ENCODE measurements around the gene RABGAP1L. TPM values are rescaled to one million over a fixed set of nuclear protein-coding genes. Genes with fewer than 3 reads are reported as not detected.
"Not testable (repeated sequence)": the region's sequence is repeated elsewhere in the genome, so short reads cannot be mapped to it uniquely, and the experiment has no call there.

Gene RABGAP1L
- total RNA-seq, 1 donor from 2014 or later, result 48.8 TPM

- intact Hi-C loops (cut with micrococcal nuclease), result no loop called here
These were observed 193.7 kb downstream of the RABGAP1L start for GRCh38 chr1:174352883-174353608.

DNA sequence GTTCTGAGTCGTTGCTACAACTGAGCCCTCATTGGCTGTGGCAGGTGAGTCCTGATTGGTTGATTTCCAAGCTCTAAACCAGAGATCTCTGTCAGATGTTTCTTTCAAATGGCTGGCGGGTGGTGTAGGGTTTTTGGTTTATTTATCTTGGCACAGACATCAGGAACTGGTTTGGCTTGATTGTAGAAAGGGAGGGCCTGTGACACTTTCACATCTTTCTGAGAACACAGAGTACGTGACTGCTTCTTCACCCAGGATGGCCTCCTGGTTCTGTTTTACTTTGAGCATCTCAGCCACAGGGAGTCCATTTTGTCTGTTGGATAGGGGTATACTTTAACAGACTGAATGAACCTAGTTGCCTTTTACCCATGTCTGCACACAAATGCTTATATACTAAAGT, 199.0 kb downstream of the RABGAP1L start:
- intact Hi-C loops (cut with micrococcal nuclease), result no loop called here

DNA sequence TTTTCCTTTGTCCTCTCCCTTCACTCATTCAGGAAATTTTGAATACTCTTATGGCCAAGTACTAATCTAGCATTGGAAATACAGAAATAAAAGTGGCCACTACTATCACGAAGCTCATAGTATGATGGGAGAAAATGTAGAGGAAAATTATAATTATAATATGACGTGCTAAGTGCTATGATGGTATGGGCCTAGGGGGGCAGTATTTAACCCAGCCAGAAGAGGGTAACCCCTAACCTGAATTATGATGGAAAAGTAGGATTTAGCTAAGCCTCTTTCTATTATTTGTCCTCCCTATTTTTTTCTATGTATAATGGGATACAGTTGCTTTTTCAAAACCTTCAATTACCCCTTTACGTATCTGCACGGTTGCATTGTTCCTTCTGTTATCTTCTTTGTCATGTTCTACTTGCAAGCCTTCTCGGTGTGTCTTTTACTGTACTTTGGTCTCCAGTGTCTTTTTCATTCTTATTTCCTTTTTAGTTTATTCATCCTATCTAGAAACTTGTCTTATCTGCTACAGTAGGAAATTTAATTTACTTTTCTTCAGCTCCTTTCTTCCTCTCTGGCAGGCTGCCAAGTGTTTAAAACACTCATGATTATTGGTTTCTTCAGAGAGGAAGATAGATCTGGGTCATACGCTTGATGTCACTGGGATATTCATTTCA, 199.6 kb downstream of the RABGAP1L start:
- intact Hi-C loops (cut with micrococcal nuclease), result no loop called here

DNA sequence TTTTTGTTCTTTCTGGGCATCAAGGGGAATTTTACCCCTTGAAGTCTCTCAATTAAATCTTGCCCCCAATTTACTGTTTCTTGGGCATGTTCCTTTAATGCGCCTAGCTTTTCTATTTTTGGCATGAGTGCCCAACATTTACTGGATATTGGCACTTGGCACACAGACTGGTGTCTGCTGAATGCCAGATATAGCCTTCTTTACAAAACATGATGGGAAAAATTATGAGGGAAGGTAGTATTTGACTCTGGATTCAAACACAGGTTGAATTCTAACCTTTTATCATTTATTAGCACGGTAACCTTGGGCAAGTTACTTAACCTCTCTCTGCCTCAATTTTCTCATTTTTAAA, 200.1 kb downstream of the RABGAP1L start:
- intact Hi-C loops (cut with micrococcal nuclease), result no loop called here

- intact Hi-C loops (cut with micrococcal nuclease), result no loop called here
These were observed 205.8 kb downstream of the RABGAP1L start for GRCh38 chr1:174364996-174365736.

DNA sequence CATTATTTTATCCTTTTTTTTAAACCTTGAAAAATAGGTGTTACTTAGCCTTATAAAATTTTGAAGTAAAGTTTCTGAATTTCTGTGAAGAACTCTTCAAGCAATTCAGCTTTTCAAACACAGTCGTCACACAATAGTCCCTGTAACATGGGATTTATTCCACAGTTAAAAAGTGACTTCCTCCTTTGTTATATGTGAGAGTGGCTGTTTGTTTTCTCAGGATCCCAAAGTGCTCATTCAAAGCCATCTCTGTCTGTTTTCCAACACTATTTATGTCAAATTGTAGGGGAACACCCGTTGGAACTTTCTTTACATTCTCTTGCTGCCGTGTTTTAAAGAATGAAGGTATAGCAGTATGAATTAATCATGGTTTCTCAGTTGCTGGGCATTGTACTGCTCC, 207.6 kb downstream of the RABGAP1L start:
- intact Hi-C loops (cut with micrococcal nuclease), result no loop called here

DNA sequence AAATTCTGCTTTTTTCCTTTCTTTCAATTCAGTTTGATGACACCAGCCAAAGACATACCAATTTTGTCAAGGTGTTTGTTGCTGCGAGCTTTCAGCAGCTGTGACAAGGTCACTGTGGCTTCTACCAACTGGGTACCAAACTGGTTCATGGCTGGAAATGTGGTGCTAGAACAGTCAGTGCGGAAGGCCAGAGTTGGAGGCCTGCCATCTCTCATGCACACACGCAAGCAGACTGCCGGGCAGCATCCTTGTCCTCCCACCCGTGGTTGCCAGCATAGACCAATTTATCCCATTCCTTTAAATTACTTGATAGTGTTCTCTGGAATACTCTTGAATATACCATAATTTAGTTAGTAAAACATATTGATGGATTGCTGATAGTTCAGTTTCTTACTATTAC, 208.6 kb downstream of the RABGAP1L start:
- intact Hi-C loops (cut with micrococcal nuclease), result no loop called here

- intact Hi-C loops (cut with micrococcal nuclease), result no loop called here
These were observed 216.7 kb downstream of the RABGAP1L start for GRCh38 chr1:174376030-174376429.

- intact Hi-C loops (cut with micrococcal nuclease), result no loop called here
These were observed 232.4 kb downstream of the RABGAP1L start for GRCh38 chr1:174391716-174392115.

GRCh38 chr1:174393885-174394284, 234.6 kb downstream of the RABGAP1L start:
- intact Hi-C loops (cut with micrococcal nuclease), result no loop called here

DNA sequence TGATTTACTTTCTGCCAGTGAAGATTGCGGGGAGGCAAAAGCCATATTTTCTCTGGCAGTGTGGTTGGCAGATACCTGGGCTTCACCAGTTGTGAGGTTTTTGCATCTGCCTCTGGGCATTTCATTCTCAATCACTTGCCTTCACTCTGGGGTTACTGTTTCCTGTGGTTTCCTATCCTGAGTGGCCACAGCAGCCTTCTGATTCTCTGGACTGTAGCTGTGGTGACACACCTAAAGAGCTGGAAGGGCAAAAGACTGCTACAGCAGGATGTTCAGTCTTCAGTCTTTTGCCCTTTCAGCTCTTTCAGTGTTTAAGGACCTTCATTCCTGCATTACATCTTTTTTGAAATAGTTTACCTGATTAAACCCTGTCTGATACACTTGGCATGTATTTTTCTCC, 237.9 kb downstream of the RABGAP1L start:
- intact Hi-C loops (cut with micrococcal nuclease), result no loop called here

DNA sequence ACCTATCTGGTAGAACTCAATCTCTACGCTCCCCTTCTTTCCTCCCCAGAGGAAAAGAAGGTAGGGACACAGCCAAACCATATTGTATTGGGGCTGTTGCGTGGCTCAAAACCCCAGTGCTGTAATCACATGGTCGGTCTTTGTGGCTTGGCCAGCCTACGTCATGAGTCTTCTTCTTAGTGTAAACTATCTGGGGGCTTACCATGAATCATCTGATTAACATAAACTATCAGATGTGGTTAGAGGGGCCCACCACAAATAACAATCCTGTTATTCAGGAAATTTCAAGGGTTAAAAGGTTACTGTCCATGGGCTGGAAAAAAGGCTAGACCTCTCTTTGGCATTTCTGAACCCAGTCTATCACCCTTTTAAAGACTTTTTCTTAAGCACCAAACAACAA, 238.9 kb downstream of the RABGAP1L start:
- intact Hi-C loops (cut with micrococcal nuclease), result no loop called here

DNA sequence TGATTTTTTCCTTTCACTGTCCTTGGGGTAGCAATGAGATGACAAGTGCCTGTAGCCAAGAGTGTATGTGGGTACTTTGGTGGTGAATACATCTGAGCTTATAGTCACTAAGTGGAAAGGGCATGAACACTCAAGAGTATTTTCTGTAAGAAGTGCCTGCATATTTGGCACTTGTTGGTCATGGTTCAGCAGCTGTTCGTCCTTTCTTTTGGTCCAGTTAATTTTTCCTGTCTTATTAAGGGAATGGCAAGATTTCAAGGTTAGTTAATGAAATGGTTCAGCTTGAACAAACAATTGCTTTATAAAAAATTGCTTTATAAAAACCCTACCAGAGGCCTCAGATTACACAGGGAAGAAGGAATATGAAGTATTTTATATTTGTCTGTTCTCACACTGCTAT, 239.9 kb downstream of the RABGAP1L start:
- intact Hi-C loops (cut with micrococcal nuclease), result no loop called here

GRCh38 chr1:174401075-174401474, 241.8 kb downstream of the RABGAP1L start:
- intact Hi-C loops (cut with micrococcal nuclease), result no loop called here

GRCh38 chr1:174405219-174405618, 245.9 kb downstream of the RABGAP1L start:
- intact Hi-C loops (cut with micrococcal nuclease), result no loop called here

GRCh38 chr1:174406421-174406820, 247.1 kb downstream of the RABGAP1L start:
- intact Hi-C loops (cut with micrococcal nuclease), result no loop called here

DNA sequence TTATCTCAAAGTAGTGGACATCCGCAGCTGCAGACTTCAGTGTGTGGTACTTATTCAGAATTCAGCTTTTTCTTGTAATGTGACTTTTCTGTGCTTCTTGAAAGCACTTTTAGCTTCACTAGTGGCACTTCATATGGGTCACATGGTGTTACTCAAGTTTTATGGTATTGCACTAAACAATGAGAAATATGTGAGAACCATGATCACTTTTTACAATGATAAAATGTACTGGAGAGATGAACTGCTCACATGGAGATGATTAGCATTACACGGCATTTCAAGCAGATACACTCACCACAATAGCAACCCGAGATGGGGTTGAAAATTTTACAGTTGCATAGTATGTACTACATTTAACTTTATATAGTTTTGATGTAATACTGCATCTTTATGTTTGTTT, 248.3 kb downstream of the RABGAP1L start:
- intact Hi-C loops (cut with micrococcal nuclease), result no loop called here

GRCh38 chr1:174408146-174408545, 248.8 kb downstream of the RABGAP1L start:
- intact Hi-C loops (cut with micrococcal nuclease), result no loop called here

DNA sequence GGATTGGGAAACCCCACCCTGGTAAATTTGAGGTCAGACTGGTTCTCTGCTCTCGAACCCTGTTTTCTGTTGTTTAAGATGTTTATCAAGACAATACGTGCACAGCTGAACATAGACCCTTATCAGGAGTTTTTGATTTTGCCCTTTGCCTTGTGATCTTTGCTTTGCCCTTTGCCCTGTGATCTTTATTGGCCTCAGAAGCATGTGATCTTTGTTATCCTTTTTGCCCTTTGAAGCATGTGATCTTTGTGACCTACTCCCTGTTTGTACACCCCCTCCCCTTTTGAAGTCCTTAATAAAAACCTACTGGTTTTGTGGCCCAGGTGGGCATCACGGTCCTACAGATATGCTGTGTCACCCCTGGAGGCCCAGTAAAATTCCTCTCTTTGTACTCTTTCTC, 250.5 kb downstream of the RABGAP1L start:
- intact Hi-C loops (cut with micrococcal nuclease), result not testable (repeated sequence)

GRCh38 chr1:174413632-174414031, 254.3 kb downstream of the RABGAP1L start:
- intact Hi-C loops (cut with micrococcal nuclease), result no loop called here

DNA sequence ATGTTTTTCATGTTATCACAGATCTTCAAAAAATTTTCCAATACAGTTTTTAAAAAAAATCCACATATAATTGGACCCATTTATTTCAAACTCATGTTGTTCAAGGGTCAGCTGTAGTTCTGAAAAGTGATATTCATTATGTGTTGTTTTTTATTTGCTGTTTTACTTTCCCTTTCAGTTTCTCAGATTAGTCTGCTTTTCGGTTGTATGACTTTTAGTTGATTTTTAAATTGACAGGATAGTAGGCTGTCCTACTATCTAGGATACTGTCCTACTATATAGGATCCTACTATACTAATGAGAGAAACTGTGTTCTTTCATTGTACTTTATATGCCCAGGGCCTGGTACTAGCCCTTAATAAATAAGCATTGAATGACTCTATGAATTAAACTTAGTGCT, 254.9 kb downstream of the RABGAP1L start:
- intact Hi-C loops (cut with micrococcal nuclease), result no loop called here

DNA sequence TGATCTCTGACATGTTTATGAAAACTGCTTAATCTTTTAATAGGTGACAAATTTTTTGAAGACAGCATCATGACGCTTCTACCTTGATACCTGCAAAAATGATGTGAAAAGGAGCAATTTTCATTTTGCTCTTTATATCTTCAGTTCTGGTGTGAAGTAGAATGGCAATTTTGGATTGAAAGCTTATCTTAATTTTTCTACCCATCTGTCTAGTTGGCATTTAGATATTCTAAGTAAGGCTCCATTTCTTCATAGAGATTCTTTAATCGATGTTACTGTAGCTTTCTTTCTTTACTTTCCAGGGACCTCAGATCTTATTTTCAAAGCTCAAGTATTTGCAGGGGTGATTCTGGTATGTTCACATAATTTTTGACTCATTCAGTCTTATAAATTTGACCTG, 256.2 kb downstream of the RABGAP1L start:
- intact Hi-C loops (cut with micrococcal nuclease), result no loop called here

DNA sequence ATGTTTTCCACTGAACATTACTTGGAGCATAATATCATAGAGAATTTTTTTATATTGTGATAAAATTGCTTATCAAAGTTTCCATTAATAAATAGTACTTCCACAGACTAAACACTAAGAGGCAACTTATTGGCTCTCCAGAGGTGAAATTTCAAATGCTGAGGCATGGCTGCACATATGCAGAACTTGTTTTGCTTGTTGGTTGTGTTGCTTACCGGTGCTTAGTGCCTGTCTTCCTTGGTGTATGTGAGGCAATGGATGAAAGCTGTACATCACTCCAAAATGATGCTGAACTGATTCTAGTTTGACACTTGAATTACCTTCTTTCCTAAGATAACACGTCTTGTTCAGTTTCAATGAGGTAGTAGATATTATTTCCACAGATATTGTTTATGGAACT, 258.6 kb downstream of the RABGAP1L start:
- intact Hi-C loops (cut with micrococcal nuclease), result no loop called here

Data from T-helper 2 cell treated with Interferon-gamma antibody and Interleukin-4, amounts not matched to agents 100 ng/mL and 5 ng/mL, for 36 hours (primary cell).